GM12878 (cell line): ENCODE results near the gene DIP2C. TPM values are rescaled to one million over a fixed set of nuclear protein-coding genes. Genes with fewer than 3 reads are reported as not detected.

ENCODE experiments used
- NRF1 ChIP-seq: conservative IDR thresholded peaks from 2 replicates; pipeline ENCODE4 v1.6.1; 2011; ENCODE audit warnings: mild to moderate bottlenecking, low read depth, low read length, improper control_type of control experiment
- SMC3 ChIP-seq: IDR thresholded peaks from 2 replicates; pipeline ENCODE4 v1.6.1; 2011; ENCODE audit warnings: low read length, improper control_type of control experiment, borderline replicate concordance
- polyA plus RNA-seq, 11 experiments: library from polyadenylated mRNA; depleted of rRNA in 4 of 11; unstranded in 6 of 11; stranded (reverse) in 5 of 11; fragments of >200 nt; fragmentation: Nextera tagmentation in 4 of 11; fragmentation: Illumina TruSeq in 1 of 11; extraction: Ambion mirVana in 4 of 11; extraction: Trizol in 1 of 11; gene quantifications; 1 replicate in 1 of 11; 2 replicates in 10 of 11; pipeline versions ENCODE4 v1.2.1 to v1.2.3, GENCODE V29; 2011 to 2016; ENCODE audit warnings: inconsistent platforms in 2 of 11, missing spikeins in 2 of 11, low read depth in 1 of 11
- total RNA-seq, 4 experiments: library from RNA; depleted of rRNA in 3 of 4; stranded (reverse); fragments of >200 nt in 3 of 4; fragmentation: Illumina TruSeq in 1 of 4; extraction: Trizol in 1 of 4; gene quantifications; 2 replicates each; pipeline versions ENCODE4 v1.2.1 to v1.2.3, GENCODE V29; 2013 to 2021
- TF ChIP-seq, protein P1 (sequence below): fragments of 450-650 bp; IDR thresholded peaks from 2 replicates; pipeline ENCODE4 v1.6.1; 2017; ENCODE audit warnings: mild to moderate bottlenecking, moderate library complexity
- TF ChIP-seq, protein P2 (sequence below): IDR thresholded peaks from 2 replicates; pipeline ENCODE4 v1.6.1; 2012; ENCODE audit warnings: low read length, inconsistent platforms
- TF ChIP-seq, protein P3 (sequence below): IDR thresholded peaks from 2 replicates; pipeline ENCODE4 v1.6.1; 2012; ENCODE audit warnings: improper control_type of control experiment, low read depth, low read length; ENCODE audit not compliant: insufficient replicate concordance

DIP2C gene
- total and polyA plus RNA-seq, 10 of the 15 experiments (the other 5 are each of a cell fraction or from before 2014, with no cell fraction given), result 0.01 to 0.10 (median 0.06) TPM

DNA sequence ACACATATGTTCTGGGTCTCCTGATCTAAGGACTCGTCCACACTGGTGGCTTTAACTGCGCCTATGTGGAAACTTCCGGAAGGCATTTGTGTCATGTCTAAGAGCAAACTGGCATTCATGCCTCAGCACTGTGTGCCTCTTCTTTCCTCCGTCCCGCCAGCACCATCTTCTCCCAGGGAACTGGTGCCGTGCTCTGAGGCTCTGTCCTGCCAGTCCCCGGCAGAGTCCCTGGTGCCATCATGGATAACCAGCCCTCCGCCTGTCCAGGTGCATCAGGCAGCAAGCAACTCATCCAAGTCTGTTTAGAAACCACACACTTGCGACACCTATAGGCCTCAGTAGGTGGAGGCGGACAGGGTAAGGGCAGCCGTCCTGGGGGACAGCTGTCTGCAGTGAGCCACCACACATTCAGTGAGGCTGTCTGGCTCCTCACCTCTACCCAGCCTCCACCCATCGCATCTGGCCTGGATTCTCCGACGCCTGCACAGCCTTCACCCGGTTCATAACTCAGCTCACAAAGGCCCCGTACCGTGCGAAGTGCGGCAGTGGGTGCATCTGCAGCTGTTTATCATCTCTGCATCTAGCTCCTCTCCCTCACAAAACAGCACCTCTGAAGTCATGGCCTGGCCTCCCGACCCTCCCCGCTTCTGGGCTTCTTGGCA lies 162.7 kb downstream of the DIP2C start (continued):
- TF ChIP-seq, protein P1, sequence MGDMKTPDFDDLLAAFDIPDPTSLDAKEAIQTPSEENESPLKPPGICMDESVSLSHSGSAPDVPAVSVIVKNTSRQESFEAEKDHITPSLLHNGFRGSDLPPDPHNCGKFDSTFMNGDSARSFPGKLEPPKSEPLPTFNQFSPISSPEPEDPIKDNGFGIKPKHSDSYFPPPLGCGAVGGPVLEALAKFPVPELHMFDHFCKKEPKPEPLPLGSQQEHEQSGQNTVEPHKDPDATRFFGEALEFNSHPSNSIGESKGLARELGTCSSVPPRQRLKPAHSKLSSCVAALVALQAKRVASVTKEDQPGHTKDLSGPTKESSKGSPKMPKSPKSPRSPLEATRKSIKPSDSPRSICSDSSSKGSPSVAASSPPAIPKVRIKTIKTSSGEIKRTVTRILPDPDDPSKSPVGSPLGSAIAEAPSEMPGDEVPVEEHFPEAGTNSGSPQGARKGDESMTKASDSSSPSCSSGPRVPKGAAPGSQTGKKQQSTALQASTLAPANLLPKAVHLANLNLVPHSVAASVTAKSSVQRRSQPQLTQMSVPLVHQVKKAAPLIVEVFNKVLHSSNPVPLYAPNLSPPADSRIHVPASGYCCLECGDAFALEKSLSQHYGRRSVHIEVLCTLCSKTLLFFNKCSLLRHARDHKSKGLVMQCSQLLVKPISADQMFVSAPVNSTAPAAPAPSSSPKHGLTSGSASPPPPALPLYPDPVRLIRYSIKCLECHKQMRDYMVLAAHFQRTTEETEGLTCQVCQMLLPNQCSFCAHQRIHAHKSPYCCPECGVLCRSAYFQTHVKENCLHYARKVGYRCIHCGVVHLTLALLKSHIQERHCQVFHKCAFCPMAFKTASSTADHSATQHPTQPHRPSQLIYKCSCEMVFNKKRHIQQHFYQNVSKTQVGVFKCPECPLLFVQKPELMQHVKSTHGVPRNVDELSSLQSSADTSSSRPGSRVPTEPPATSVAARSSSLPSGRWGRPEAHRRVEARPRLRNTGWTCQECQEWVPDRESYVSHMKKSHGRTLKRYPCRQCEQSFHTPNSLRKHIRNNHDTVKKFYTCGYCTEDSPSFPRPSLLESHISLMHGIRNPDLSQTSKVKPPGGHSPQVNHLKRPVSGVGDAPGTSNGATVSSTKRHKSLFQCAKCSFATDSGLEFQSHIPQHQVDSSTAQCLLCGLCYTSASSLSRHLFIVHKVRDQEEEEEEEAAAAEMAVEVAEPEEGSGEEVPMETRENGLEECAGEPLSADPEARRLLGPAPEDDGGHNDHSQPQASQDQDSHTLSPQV, result no peak
- TF ChIP-seq SMC3 (0 out of 2 replicates have a peak, but pooled peaks have one; percentile 4), NRF1 (no peak)
- TF ChIP-seq, protein P2, sequence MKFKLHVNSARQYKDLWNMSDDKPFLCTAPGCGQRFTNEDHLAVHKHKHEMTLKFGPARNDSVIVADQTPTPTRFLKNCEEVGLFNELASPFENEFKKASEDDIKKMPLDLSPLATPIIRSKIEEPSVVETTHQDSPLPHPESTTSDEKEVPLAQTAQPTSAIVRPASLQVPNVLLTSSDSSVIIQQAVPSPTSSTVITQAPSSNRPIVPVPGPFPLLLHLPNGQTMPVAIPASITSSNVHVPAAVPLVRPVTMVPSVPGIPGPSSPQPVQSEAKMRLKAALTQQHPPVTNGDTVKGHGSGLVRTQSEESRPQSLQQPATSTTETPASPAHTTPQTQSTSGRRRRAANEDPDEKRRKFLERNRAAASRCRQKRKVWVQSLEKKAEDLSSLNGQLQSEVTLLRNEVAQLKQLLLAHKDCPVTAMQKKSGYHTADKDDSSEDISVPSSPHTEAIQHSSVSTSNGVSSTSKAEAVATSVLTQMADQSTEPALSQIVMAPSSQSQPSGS, result no peak
- TF ChIP-seq, protein P3, sequence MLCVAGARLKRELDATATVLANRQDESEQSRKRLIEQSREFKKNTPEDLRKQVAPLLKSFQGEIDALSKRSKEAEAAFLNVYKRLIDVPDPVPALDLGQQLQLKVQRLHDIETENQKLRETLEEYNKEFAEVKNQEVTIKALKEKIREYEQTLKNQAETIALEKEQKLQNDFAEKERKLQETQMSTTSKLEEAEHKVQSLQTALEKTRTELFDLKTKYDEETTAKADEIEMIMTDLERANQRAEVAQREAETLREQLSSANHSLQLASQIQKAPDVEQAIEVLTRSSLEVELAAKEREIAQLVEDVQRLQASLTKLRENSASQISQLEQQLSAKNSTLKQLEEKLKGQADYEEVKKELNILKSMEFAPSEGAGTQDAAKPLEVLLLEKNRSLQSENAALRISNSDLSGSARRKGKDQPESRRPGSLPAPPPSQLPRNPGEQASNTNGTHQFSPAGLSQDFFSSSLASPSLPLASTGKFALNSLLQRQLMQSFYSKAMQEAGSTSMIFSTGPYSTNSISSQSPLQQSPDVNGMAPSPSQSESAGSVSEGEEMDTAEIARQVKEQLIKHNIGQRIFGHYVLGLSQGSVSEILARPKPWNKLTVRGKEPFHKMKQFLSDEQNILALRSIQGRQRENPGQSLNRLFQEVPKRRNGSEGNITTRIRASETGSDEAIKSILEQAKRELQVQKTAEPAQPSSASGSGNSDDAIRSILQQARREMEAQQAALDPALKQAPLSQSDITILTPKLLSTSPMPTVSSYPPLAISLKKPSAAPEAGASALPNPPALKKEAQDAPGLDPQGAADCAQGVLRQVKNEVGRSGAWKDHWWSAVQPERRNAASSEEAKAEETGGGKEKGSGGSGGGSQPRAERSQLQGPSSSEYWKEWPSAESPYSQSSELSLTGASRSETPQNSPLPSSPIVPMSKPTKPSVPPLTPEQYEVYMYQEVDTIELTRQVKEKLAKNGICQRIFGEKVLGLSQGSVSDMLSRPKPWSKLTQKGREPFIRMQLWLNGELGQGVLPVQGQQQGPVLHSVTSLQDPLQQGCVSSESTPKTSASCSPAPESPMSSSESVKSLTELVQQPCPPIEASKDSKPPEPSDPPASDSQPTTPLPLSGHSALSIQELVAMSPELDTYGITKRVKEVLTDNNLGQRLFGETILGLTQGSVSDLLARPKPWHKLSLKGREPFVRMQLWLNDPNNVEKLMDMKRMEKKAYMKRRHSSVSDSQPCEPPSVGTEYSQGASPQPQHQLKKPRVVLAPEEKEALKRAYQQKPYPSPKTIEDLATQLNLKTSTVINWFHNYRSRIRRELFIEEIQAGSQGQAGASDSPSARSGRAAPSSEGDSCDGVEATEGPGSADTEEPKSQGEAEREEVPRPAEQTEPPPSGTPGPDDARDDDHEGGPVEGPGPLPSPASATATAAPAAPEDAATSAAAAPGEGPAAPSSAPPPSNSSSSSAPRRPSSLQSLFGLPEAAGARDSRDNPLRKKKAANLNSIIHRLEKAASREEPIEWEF, result no peak
